Stomach (tissue), 4 donors: Measurements from ENCODE around the gene PERM1.

Experiments used
- CTCF ChIP-seq, 7 experiments: fragments of 450-650 bp in 4 of 7; fragments of 200-600 bp in 3 of 7; sonication (generic) in 3 of 7; IDR thresholded peaks; one replicate each; pipeline ENCODE4 v1.5.1; 2016 to 2019; ENCODE audit warnings: antibody characterized with exemption in 7 of 7, control low read depth in 2 of 7, mild to moderate bottlenecking in 1 of 7
- POLR2A ChIP-seq, 4 donors: fragments of 450-650 bp; IDR thresholded peaks; one replicate each; pipeline ENCODE4 v1.6.1; 2016; ENCODE audit warnings: antibody characterized with exemption in 4 of 4, control low read depth in 2 of 4, mild to moderate bottlenecking in 1 of 4, moderate library complexity in 1 of 4
- POLR2AphosphoS5 ChIP-seq, 3 donors: sonication (generic); formaldehyde crosslinking; IDR thresholded peaks; one replicate each; pipeline ENCODE4 v1.6.1; 2016; ENCODE audit warnings: antibody characterized with exemption in 3 of 3

- TF ChIP-seq CTCF (IDR thresholded peaks at IDR 0.05): no peak
- no peak for TF ChIP-seq POLR2AphosphoS5 (IDR thresholded peaks at IDR 0.05)
- no peak for TF ChIP-seq POLR2A (IDR thresholded peaks at IDR 0.05)
These were observed 2.6 kb upstream of the PERM1 start for GRCh38 chr1:984476-984814.
